Measurements from ENCODE around the gene LMNB1.

- TF ChIP-seq CTCF (IDR thresholded peaks at IDR 0.05) (no peak), POLR2AphosphoS5 (IDR thresholded peaks at IDR 0.05) (no peak)
Observed at GRCh38 chr5:126852841-126853271, 75.9 kb downstream of the LMNB1 start.
